GM21367 (cell line): ENCODE measurements around the gene BCL11B.

Experiments
- ATAC-seq: cut with Tn5 transposase; IDR thresholded peaks from one replicate; pipeline ENCODE4 v1.9.1; 2021; ENCODE audit not compliant: unreplicated experiment

The BCL11B gene

DNA sequence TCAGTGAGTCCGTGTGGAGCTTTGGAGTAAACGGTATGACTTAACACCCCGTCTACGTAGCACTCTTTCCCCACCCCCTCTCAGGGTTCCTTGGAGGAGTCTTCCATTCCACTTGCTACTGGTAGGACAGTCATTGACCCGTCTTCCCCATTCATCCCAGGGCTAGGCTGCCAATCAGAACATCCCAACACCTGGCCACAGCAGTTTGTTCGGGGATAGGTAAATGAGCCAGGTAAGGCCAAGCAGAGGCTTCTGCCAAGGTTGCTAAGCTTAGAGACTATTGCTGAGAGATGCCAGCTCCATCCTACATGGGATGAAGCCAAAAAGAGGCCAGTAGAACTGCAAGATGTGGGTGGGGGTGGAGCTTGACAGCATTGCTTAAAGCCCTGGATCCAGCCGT lies 130.8 kb downstream of the BCL11B start:
- no peak for ATAC-seq

GRCh38 chr14:99138999-99139865 lies 132.8 kb downstream of the BCL11B start:
- ATAC-seq, result no peak

DNA sequence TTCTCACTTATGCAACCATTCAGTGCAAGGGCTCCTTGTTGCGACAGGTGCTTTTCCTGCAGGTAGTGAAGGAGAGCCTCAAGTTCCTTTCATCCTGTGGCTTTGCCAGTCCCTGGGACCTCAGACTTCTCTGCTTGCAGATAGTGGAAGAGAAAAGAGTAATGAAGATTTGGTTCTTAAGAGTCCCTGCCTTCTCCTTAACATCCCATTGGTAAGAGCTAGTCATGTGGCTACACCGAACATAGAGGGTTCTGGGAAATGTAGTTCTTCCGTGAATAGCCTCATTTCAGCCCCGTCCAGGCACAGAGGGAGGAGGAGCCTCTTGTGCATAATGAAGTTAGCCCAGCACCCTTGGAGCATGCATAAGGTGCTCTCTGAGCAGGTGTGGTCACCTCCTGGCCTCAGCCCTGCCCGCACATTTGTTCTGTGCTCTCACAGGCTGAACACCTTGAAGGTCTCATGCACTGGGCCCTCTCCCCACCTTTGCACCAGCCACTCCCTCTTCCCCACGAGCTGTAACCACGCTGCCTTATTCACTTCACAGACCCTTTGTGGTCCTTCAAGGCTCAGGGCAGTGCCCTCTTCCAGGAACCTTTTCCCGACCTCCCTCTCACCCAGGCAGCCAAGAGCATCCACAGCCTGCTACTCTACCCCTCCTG lies 134.0 kb downstream of the BCL11B start:
- ATAC-seq, result no peak

- ATAC-seq, result no peak
These were observed 134.8 kb downstream of the BCL11B start for GRCh38 chr14:99137001-99137700.

DNA sequence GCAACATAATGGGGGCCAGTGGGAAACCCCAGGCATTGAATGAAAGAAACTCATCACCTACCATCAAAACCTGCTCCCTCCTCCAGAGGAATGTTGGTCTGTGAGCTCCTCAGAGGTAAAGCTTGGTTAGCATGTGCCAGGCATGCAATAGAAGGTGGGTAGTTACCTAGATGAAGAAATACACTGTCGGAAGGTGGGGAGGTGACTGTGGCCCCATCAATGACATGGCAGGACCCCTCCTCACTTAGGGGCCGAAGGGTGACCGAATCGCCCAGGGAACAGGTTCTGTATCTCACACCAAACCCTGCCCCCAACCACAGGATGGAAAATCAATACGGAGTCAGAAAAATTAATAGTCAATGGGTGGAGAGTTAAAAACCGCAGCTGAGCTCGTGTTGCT lies 135.6 kb downstream of the BCL11B start:
- ATAC-seq, result no peak

GRCh38 chr14:99136047-99136400 lies 136.0 kb downstream of the BCL11B start:
- ATAC-seq, result no peak

- no peak for ATAC-seq
These were observed 137.4 kb downstream of the BCL11B start for GRCh38 chr14:99134516-99135046.

- ATAC-seq, result no peak
These were observed 138.1 kb downstream of the BCL11B start for GRCh38 chr14:99133636-99134515.

GRCh38 chr14:99132821-99133635 lies 139.0 kb downstream of the BCL11B start:
- no peak for ATAC-seq

GRCh38 chr14:99131632-99132271 lies 140.2 kb downstream of the BCL11B start:
- ATAC-seq, result no peak

- ATAC-seq, result no peak
These were observed 142.0 kb downstream of the BCL11B start for GRCh38 chr14:99129998-99130397.

DNA sequence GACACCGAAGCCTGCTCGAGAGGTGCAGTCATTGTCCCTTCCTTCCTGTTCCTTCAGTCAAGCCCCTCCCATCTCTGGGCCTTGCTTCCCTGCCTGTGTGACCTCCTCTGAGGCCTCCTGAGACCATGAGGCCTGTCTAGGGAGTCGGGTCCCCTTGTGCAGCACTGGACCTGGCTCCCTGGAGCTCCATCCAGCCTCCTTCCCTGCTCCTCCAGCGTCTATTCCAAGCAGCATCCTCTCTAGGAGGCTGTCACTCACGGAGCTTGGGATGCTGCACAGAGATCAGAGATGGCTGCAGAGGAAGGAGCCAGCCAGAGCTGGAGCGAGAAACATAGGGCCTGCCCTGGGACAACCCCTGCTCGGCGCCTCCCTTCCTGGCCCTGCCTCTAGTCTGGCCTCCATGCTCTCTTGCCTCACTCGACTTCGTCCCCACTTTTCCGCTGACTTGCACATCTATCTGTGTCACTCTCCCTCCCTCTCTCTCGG lies 142.7 kb downstream of the BCL11B start:
- no peak for ATAC-seq

DNA sequence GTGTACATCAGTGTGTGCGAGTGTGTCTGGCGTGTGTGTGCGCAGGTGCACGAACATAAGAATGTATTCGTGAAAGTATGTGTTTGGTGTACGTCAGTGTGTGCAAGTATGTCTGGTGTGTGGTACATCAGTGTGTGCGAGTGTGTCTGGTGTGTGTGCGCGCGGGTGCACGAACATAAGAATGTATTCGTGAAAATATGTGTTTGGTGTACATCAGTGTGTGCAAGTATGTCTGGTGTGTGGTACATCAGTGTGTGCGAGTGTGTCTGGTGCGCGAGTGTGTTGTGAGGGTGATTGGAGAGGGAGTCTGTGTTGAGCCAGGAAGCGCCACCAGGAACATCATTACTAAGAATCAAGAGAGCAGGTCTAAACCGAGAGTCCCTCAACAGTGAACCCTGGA lies 143.8 kb downstream of the BCL11B start:
- no peak for ATAC-seq

- ATAC-seq, result no peak
These were observed 144.3 kb downstream of the BCL11B start for GRCh38 chr14:99127651-99128167.

DNA sequence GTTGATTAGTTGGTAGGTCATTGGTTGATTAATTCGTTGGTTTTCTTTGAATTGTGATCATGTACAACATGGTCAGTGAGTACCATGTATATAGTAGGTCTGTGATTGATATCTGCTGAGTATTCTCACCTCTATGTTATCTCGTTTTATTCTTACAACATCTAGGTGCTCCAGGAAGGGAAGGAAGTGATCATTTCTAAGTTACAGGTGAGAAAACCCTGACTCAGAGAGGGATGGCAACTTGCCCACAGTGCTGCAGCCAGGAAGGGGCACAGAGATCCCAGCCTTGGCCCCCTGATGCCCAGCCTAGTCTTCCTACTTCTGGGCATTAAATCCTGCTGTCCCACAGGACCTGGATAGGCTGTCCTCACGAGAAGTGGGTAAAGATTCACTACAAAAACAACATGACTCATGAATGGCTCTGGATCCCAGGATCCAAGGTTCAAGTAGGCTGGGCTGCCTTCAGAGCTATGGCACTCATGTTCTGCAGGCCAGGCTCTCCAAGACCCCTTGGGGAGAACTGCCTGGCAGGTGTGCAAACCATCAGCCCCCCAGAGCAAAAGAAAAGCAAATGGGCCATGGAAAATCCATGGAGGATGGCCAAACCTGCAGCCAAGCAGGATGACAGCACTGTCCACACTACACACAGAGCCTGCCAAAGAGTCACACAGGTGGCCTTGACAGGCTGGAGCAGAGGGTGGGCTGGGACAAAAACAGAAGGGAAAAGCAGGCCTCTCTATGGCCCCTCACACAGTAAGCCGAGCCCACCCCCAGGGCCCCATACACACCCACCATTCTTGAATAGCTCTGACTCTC lies 146.2 kb downstream of the BCL11B start:
- ATAC-seq, result no peak

DNA sequence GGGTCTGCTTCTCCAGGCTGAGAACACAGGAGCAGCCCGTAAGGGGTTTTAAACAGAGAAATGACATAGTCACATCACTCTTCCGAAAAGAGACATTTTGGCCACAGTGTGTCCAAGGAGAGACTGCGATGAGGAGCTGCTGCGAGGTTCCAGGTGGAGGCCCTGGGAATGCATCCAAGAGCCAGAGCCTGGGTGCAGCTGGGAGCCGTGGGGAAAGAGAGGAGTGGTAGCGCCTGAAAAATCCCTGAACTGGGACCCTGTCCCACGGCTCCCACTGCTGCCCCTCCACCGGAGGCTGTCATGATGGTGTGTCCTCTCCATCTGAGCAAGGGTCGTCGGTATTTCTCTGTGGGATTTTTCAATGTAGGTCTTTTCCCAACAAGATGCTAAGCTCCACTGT lies 146.9 kb downstream of the BCL11B start:
- no peak for ATAC-seq

DNA sequence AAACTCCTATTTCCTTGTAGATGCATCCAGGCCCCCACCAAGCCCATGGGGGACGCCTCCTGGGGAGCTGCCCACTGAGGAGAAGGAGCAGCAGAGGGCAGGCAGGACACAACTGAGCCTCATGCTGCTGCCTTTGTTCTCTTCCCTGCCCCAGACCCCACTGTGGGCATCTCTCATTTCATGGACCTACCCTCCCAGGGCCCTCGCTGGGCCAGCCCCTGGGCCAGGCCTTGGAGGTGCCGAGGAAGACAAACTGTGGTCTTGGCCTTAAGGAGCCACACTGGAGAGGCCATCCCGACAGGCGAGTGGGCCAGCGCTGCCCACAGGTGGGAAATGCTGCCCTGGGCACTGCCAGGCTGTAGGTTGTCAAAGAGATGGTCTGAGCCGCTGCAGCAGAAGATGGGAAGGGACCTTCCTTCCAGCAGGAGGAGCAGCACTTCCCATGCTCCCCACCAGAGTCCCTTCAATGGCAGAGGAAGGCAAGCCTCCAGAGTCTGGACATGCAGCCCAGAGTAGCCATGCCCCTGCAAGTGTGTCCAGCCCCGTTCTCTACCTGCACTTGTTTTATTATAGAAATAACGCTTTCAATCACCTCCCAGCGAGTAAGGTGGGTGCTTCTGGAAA lies 147.4 kb downstream of the BCL11B start:
- no peak for ATAC-seq
